ENCODE measurements around the gene CERS6.

- no peak for TF ChIP-seq CTCF (IDR thresholded peaks at IDR 0.05)
- TF ChIP-seq POLR2AphosphoS5 (IDR thresholded peaks at IDR 0.05; ENCODE audit: insufficient read depth in 1 of 2, low read depth in 1 of 2): no peak
- no peak for TF ChIP-seq POLR2A (IDR thresholded peaks at IDR 0.05)
These were observed 82.5 kb downstream of the CERS6 start for GRCh38 chr2:168538534-168538933.
